ENCODE measurements around the gene RABL6.
"Not testable (repeated sequence)": the region's sequence is repeated elsewhere in the genome, so short reads cannot be mapped to it uniquely, and the experiment has no call there.

Gene RABL6

DNA sequence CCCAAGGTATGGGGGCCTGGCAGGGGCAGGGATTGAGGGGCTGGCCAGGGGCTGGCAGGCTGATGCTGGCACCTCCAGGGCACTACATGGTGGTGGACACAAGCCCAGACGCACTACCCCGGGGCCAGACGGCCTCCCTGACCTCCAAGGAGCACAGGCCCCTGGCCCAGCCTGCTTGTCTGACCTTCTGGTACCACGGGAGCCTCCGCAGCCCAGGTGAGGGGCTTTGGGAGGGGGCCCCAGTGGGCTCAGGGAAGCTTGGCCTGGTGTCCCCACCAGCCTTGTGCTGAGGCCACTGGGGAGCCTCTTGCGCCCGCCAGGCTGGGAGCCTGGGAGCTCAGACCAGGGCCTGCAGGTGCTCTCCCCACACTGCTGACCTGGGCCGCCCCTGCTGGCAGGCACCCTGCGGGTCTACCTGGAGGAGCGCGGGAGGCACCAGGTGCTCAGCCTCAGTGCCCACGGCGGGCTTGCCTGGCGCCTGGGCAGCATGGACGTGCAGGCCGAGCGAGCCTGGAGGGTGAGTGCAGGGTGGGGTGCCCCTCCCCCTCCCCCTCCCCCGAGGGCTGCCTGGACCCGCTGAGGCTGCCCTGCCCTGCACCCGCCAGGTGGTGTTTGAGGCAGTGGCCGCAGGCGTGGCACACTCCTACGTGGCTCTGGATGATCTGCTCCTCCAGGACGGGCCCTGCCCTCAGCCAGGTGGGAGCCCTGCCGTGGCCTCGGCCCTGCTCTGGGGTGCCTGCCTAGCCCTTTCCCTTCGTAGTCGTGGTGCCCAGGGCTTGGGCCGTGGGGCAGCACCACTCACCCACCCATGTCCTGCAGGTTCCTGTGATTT is 50.0 kb downstream of the RABL6 start:
- DNase-seq (ENCODE audit: low read depth in 2 of 2), result no peak

DNA sequence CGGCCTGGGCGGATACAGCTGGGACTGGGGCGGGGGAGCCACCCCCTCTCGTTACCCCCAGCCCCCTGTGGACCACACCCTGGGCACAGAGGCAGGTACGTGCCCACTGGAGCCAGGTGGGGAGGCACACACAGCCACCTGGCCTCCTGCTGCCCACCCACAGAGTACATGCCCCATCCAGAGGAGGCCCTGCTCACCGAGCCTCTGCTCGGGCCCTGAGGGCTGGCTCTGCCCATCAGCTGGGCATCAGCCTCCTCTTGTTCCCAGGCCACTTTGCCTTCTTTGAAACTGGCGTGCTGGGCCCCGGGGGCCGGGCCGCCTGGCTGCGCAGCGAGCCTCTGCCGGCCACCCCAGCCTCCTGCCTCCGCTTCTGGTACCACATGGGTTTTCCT is 50.7 kb downstream of the RABL6 start:
- no peak for DNase-seq (ENCODE audit: low read depth in 2 of 2)

- DNase-seq (ENCODE audit: low read depth in 2 of 2), result no peak
These were observed 51.4 kb downstream of the RABL6 start for GRCh38 chr9:136858844-136859757.

DNA sequence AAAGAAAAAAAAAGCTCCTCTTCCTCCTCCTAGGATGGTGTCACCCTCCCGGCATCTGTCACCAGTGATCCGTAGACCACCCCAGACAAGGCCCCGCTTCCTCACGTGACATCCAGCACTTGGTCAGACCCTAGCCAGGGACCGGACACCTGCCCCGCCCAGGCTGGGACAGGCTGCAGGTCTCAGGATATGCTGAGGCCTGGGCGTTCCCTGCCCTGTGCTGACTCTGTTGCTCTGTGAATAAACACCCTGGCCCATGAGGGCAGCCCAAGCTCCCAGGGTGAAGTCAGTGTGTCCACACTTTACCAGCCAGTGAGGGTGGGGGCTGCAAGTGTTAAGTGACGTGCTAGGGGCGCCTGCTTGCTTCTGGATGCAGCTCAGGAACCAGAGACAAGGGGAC is 52.8 kb downstream of the RABL6 start:
- no peak for DNase-seq (ENCODE audit: low read depth in 2 of 2)

GRCh38 chr9:136860933-136861873 is 53.5 kb downstream of the RABL6 start:
- no peak for DNase-seq (ENCODE audit: low read depth in 2 of 2)

DNA sequence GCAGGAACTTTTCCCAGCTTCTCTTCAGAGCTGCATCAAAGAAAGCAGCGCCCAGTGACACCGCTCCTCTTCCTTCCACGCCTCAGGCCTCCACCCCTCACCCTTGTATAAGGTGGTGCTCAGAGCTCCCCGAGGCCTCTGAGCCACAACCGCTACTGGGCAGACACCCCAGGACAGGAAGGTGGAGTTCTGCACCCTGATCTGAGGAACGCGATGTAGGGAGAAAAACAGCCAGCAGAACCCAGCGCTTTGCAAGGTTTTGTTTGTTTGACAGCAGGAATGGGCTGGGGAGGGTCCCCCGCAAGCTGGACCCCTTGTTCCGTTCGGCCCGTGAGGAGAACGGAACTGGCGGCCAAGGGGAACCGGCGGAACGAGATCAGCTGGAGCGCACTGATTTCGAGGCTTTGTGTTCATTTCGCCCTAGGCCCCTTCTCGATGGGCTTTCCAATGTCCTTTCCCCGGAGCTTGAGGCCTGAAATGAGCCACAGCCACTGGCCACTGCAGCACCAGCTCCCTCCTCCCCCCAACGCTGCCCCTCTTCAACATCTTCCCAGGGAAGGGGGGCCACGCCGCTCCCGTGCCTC is 54.2 kb downstream of the RABL6 start:
- no peak for DNase-seq (ENCODE audit: low read depth in 2 of 2)

GRCh38 chr9:136862849-136863622 is 55.3 kb downstream of the RABL6 start:
- DNase-seq (ENCODE audit: low read depth in 2 of 2), result no peak

DNA sequence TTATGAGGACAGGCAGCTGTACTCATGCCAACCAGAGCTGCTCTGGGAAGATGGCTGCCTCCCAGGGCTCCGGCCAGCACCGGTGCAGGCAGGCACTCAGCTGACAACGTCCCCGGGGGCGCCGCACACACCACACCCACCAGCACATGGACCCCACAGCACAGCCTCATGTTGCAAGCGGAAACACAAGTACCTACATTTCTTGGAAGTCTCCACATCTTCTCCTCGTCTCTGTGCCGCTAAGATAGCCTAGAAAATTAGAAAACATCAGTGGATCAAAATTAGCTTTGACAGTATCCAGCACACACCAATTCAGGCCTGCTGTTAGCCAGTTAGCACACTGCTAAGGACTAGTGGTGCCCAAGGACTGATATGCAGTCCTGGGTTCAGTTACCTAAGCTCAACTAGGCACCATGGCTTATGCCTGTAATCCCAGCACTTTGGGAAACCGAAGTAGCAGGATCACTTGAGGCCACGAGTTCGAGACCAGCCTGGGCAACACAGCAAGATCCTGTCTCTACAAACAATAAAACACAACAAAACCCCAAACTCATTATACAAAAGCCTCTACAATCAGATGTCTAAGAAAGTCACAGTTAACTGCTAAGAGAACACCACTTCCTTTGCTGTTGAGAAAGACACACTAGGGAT is 56.0 kb downstream of the RABL6 start:
- DNase-seq (ENCODE audit: low read depth in 2 of 2), result no peak

- no peak for DNase-seq (ENCODE audit: low read depth in 2 of 2)
These were observed 57.5 kb downstream of the RABL6 start for GRCh38 chr9:136865041-136865767.

DNA sequence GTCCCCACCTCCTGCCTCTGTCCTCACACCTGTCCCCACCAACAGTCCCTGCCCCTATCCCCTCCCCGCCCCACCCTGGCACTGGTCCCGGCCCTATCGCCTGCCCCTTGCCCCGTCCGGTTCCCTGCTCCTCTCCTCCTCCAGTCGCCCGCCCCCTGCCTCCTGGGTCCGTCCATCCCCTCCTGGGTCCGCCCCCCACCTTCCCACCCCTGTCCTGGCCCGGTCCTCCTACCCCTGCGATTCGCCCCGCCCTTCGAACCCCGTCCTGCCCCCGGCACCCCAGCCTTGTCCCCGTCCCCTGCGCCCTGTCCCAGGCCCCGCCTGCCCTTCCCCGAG is 58.0 kb downstream of the RABL6 start:
- no peak for DNase-seq (ENCODE audit: low read depth in 2 of 2)

DNA sequence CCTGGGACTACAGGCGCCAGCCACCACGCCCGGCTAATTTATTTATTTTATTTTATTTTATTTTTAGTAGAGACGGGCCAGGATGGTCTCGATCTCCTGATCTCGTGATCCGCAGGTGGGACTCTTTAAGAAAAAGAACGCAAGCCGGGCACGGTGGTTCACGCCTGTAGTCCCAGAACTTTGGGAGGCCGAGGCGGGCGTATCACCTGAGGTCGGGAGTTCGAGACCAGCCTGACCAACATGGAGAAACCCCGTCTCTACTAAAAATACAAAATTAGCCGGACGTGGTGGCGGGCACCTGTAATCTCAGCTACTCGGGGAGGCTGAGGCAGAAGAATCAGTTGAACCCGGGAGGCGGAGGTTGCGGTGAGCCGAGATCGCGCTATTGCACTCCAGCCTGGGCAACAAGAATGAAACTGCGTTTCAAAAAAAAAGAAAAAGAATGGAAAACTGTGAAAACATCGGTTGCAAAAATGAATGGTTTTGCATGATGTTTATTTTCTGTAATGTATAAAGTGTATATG is 59.2 kb downstream of the RABL6 start:
- DNase-seq (ENCODE audit: low read depth in 2 of 2), result not testable (repeated sequence)

GRCh38 chr9:136867480-136867879 is 59.7 kb downstream of the RABL6 start:
- no peak for DNase-seq (ENCODE audit: low read depth in 2 of 2)

GRCh38 chr9:136867917-136868316 is 60.2 kb downstream of the RABL6 start:
- no peak for DNase-seq (ENCODE audit: low read depth in 2 of 2)

- DNase-seq (ENCODE audit: low read depth in 2 of 2), result no peak
These were observed 60.9 kb downstream of the RABL6 start for GRCh38 chr9:136868644-136869043.

GRCh38 chr9:136869611-136870010 is 61.9 kb downstream of the RABL6 start:
- not testable (repeated sequence) for DNase-seq (ENCODE audit: low read depth in 2 of 2)

GRCh38 chr9:136875155-136875554 is 67.4 kb downstream of the RABL6 start:
- DNase-seq (ENCODE audit: low read depth in 2 of 2), result no peak

DNA sequence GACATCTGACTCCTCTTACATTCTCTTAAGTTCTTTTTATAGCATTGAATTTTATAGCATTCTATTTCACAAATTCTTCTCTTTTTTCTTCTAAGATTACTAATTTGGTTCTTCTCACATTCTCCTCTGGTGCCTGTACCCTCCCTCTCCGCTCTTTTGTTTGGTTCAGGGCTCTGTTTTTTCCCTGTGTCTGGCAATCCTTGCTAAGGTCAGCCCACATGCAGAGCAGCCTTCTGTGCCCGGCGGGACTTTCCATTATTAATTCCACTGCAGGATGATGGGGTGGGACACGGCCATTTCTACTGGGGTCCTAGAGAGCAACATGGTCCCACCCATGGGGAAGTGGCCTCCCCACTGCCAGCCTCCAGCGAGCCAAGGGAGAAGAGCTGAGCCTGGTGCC is 68.7 kb downstream of the RABL6 start:
- DNase-seq (ENCODE audit: low read depth in 2 of 2), result no peak

GRCh38 chr9:136880651-136881050 is 72.9 kb downstream of the RABL6 start:
- no peak for DNase-seq (ENCODE audit: low read depth in 2 of 2)

DNA sequence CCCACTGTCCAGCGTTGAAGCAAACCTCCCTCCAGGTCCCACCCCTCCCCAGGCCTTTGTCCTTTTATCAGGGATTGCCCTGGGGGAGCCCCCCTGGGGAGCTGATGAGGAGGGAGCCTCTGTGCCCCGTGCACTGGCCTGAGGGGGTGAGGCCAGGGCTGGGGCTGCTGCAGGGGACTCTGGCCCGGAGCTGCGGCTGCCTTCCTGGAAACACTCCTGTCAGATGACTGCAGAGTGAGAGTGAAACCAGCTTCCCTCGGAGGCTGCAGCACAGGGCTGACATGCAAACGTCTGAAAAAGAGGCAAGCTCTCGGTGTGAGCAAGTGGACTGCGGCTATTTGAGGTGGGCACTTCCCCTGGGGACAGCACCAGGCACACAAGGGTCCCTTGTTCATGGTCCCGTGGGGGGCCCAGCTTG is 74.0 kb downstream of the RABL6 start:
- no peak for DNase-seq (ENCODE audit: low read depth in 2 of 2)

All from fibroblast of skin of left quadriceps (primary cell).